GM23248 (cell line): ENCODE data around the gene PPP2R2D. TPM values are rescaled to one million over a fixed set of nuclear protein-coding genes. Genes with fewer than 3 reads are reported as not detected.

Experiments
- DNase-seq: peaks from one replicate; pipeline ENCODE4 v3.0.0-alpha.2; 2015
- H2AFZ ChIP-seq: fragments of 200-600 bp; sonication (generic); 2 replicates; pipeline ENCODE4 v1.6.1; 2016; ENCODE audit warnings: antibody characterized with exemption
- H3F3A ChIP-seq: fragments of 200-600 bp; sonication (generic); 2 replicates; pipeline ENCODE4 v1.6.1; 2016; ENCODE audit warnings: mild to moderate bottlenecking, antibody characterized with exemption, mixed run types; ENCODE audit not compliant: insufficient read depth
- H3K27ac ChIP-seq: fragments of 200-600 bp; sonication (generic); 2 replicates; pipeline ENCODE4 v1.5.1; 2016; ENCODE audit warnings: mild to moderate bottlenecking
- H3K27me3 ChIP-seq: fragments of 200-600 bp; sonication (generic); replicated peaks from 2 replicates; pipeline ENCODE4 v1.6.1; 2016; ENCODE audit warnings: mild to moderate bottlenecking; ENCODE audit not compliant: insufficient read depth
- H3K36me3 ChIP-seq: fragments of 200-600 bp; sonication (generic); 2 replicates; pipeline ENCODE4 v1.6.1; 2016; ENCODE audit warnings: low read depth, mild to moderate bottlenecking
- H3K4me1 ChIP-seq: fragments of 200-600 bp; sonication (generic); 2 replicates; pipeline ENCODE4 v1.6.1; 2016; ENCODE audit warnings: mild to moderate bottlenecking; ENCODE audit not compliant: insufficient read depth
- H3K4me2 ChIP-seq: fragments of 200-600 bp; sonication (generic); one replicate; pipeline ENCODE4 v1.6.1; 2016; ENCODE audit warnings: mild to moderate bottlenecking; ENCODE audit not compliant: unreplicated experiment
- H3K4me3 ChIP-seq: fragments of 200-600 bp; sonication (generic); 2 replicates; pipeline ENCODE4 v1.5.1; 2016; ENCODE audit warnings: mild to moderate bottlenecking
- H3K79me2 ChIP-seq: fragments of 200-600 bp; sonication (generic); 2 replicates; pipeline ENCODE4 v1.6.1; 2016; ENCODE audit warnings: mild to moderate bottlenecking; ENCODE audit not compliant: insufficient read depth
- H3K9ac ChIP-seq: fragments of 200-600 bp; sonication (generic); 2 replicates; pipeline ENCODE4 v1.6.1; 2016; ENCODE audit warnings: mild to moderate bottlenecking
- H3K9me2 ChIP-seq: fragments of 200-600 bp; sonication (generic); 2 replicates; pipeline ENCODE4 v1.6.1; 2016; ENCODE audit warnings: mixed run types, mild to moderate bottlenecking, moderate library complexity; ENCODE audit not compliant: insufficient read depth
- H3K9me3 ChIP-seq: fragments of 200-600 bp; sonication (generic); one replicate; pipeline ENCODE4 v1.6.1; 2017; ENCODE audit warnings: low read depth
- H4K20me1 ChIP-seq: fragments of 200-600 bp; sonication (generic); 2 replicates; pipeline ENCODE4 v1.6.0; 2016; ENCODE audit not compliant: insufficient read depth
- EZH2 ChIP-seq: fragments of 200-600 bp; sonication (generic); IDR thresholded peaks from 2 replicates; pipeline ENCODE4 v1.6.1; 2018; ENCODE audit warnings: antibody characterized with exemption, mild to moderate bottlenecking; ENCODE audit not compliant: insufficient read depth, poor library complexity, severe bottlenecking
- EZH2phosphoT487 ChIP-seq: fragments of 200-600 bp; sonication (generic); IDR thresholded peaks from 2 replicates; pipeline ENCODE4 v1.6.1; 2018; ENCODE audit warnings: antibody characterized with exemption, moderate library complexity, mild to moderate bottlenecking, low read depth; ENCODE audit not compliant: insufficient read depth
- WGBS, 2 experiments: methylation state at CpG; one replicate each; pipeline ENCODE4 v1.1.6; 2015 to 2017; ENCODE audit warnings: low lambda C conversion rate in 2 of 2, low coverage in 1 of 2; ENCODE audit errors: missing lambda C conversion rate in 2 of 2; 5-methylcytosine and 5-hydroxymethylcytosine counted together
- in situ Hi-C: fragments of 300-500 bp; cut with MboI; formaldehyde crosslinking; loops from 2 replicates; pipeline ENCODE4 v1.15.0; 2020
- polyA plus RNA-seq: library from polyadenylated mRNA; unstranded; fragments of >200 nt; fragmentation: Nextera tagmentation; extraction: Ambion mirVana; gene quantifications from 2 replicates; pipeline ENCODE4 v1.2.1, GENCODE V29; 2016
- total RNA-seq: library from RNA; depleted of rRNA; stranded (reverse); fragments of >200 nt; shearing (Covaris generic); gene quantifications from 2 replicates; pipeline ENCODE4 v1.2.3, GENCODE V29; 2014

PPP2R2D gene
- total and polyA plus RNA-seq, 2 experiments from 2014 or later: 18.5 to 26.2 TPM

DNA sequence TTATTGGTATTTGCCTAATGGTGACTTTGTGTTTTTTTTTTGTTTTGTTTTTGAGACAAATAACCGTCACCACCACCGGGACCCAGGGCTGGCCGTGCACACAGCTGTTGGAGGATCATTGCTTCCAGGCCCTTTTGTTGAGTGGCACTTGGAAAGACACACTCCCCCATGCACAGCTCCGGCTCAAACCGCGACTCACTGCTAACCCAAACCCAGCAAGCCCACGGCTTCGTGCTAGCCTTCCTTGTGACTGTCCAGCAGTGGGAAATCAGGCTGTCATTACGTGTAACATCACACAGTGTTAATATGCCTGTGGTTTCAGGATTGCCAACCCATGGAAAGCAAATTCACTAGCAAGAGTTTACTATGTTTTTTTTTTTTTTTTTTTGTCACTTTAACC lies 63.5 kb downstream of the PPP2R2D start:
- H2AFZ ChIP-seq: no peak overlapping the region
- no peaks in the 10 kb centered on the region for H3K9me3 ChIP-seq
- H3K9ac ChIP-seq: no peak overlapping the region
- WGBS, 2 experiments: 80 to 83% methylated on average over 9 of the region's 9 CpGs
- H3K9me2 ChIP-seq: no peaks in the 10 kb centered on the region
- peaks cover 11% of the 10 kb centered on the region for H3K4me1 ChIP-seq
- peaks cover 9% of the 10 kb centered on the region; the same call in 1 of the 2 replicates for H4K20me1 ChIP-seq
- H3K36me3 ChIP-seq: peaks cover 39% of the 10 kb centered on the region
- no peak overlapping the region for H3K4me3 ChIP-seq
- no peak overlapping the region for H3K4me2 ChIP-seq
- no peak overlapping the region for H3K27ac ChIP-seq
- peaks cover 57% of the 10 kb centered on the region for H3F3A ChIP-seq
- no peak for TF ChIP-seq EZH2
- TF ChIP-seq EZH2phosphoT487: no peak
- DNase-seq: peak; percentile 29
- H3K27me3 ChIP-seq: no peaks in the 10 kb centered on the region
- H3K79me2 ChIP-seq: peaks cover 28% of the 10 kb centered on the region
- in situ Hi-C loops: no loop called here

DNA sequence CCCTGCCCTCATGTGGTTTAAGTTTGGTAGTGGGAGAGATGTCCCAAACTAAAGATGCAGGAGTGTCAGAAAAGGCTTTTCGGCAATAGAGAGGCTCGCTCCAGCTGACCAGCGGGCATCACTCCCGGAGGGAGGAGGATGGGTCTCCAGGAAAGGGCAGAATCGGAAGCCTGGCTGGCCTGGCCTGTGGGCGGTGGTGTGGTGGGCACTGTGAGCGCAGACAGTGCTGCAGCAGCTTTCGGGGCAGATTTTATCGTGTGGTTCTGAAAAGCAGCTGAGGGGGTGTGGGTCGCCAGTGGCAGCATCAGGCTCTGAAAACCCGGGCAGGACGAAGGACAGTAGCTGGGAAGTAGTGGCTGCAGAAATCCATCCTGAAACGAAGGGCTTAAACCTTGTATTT lies 68.1 kb downstream of the PPP2R2D start:
- Histone ChIP-seq H3K9ac (no peak overlapping the region), H3K36me3 (peaks cover 79% of the 10 kb centered on the region), H3F3A (peaks cover 53% of the 10 kb centered on the region), H3K9me2 (no peaks in the 10 kb centered on the region), H3K79me2 (peaks cover 75% of the 10 kb centered on the region), H4K20me1 (peaks cover 25% of the 10 kb centered on the region), H3K4me1 (no peaks in the 10 kb centered on the region), H3K9me3 (no peaks in the 10 kb centered on the region), H3K27ac (no peak overlapping the region), H2AFZ (no peak overlapping the region), H3K4me2 (no peak overlapping the region), H3K4me3 (no peak overlapping the region), H3K27me3 (no peaks in the 10 kb centered on the region)
- no peak for DNase-seq
- 94 to 95% methylated on average over 13 of the region's 13 CpGs for WGBS, 2 experiments
- TF ChIP-seq EZH2phosphoT487 (no peak), EZH2 (no peak)
- in situ Hi-C loops: no loop called here

DNA sequence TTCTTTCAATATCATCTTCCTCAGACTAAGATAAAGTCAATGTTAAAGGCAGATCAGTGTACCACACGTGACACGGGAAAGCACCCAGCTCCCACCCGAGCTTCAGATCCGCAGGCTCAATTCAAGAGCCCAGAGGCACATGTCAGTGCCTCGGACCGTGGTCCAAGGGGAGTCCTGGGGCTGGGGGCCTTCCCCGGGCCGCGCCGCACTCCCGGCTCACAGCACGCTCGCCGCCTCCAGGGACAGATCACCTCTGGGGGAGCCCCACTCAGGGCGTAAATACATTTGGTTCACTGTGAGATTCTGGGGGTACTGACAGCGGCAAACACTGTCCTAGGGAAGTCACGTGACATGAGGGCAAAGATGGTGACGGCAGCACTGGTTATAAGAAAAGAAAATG lies 70.1 kb downstream of the PPP2R2D start:
- Histone ChIP-seq H2AFZ (no peak overlapping the region), H4K20me1 (peaks cover 43% of the 10 kb centered on the region), H3F3A (peaks cover 46% of the 10 kb centered on the region), H3K4me1 (no peaks in the 10 kb centered on the region), H3K36me3 (peaks cover 75% of the 10 kb centered on the region), H3K79me2 (peaks cover 95% of the 10 kb centered on the region), H3K4me3 (no peak overlapping the region), H3K27me3 (no peaks in the 10 kb centered on the region), H3K9me3 (no peaks in the 10 kb centered on the region), H3K4me2 (no peak overlapping the region), H3K27ac (no peak overlapping the region), H3K9me2 (no peaks in the 10 kb centered on the region), H3K9ac (no peak overlapping the region)
- no peak for DNase-seq
- TF ChIP-seq EZH2: no peak
- TF ChIP-seq EZH2phosphoT487: no peak
- WGBS, 2 experiments: 94 to 95% methylated on average over 18 of the region's 18 CpGs
- in situ Hi-C loops: no loop called here

DNA sequence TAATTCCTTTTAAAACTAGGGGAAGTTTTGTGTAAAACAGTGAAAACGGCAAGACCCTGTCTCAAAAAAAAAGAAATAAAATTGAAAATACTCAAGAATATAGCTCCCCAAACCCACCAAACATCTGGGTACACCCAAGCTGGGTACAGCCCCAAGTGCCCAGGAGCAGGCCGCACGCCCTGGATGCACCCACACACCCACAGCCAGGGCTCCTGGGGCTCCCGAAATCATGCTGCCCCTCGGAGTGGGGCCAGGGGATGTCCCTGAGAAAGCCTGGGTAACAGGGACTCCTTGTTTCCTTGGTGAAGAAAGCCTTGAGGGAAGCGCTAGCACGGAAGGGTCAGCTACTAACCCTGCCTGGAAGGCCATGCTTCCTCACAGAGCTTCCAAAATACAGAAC lies 70.8 kb downstream of the PPP2R2D start:
- Histone ChIP-seq H3K27ac (no peak overlapping the region), H3K4me3 (no peak overlapping the region), H3K9me3 (no peaks in the 10 kb centered on the region), H3K36me3 (peaks cover 68% of the 10 kb centered on the region), H2AFZ (no peak overlapping the region), H3K9me2 (no peaks in the 10 kb centered on the region), H3K4me1 (no peaks in the 10 kb centered on the region), H3K9ac (no peak overlapping the region), H3F3A (peaks cover 42% of the 10 kb centered on the region), H4K20me1 (peaks cover 48% of the 10 kb centered on the region), H3K79me2 (peaks cover 99% of the 10 kb centered on the region), H3K4me2 (no peak overlapping the region), H3K27me3 (no peaks in the 10 kb centered on the region)
- TF ChIP-seq EZH2: no peak
- no peak for TF ChIP-seq EZH2phosphoT487
- in situ Hi-C loops: no loop called here
- DNase-seq: no peak
- WGBS, 2 experiments: 86 to 90% methylated on average over 7 of the region's 7 CpGs
